SK-N-SH (cell line): ENCODE measurements around the gene GABARAPL2. TPM values are rescaled to one million over a fixed set of nuclear protein-coding genes. Genes with fewer than 3 reads are reported as not detected.

Source experiments
- CTCF ChIA-PET: fragments of 300-600, 350-600 bp; formaldehyde crosslinking; extraction: SDS; loops from one replicate; lab custom pipeline; 2021; lab: Yijun Ruan, JAX
- POLR2A ChIA-PET: fragments of 350-600 bp; sonication (Branson Sonifier 250); formaldehyde crosslinking; extraction: SDS; loops from one replicate; lab custom pipeline; 2020; ENCODE audit warnings: antibody characterized with exemption, inconsistent platforms; lab: Yijun Ruan, JAX
- DNase-seq: peaks from one replicate; pipeline ENCODE4 v3.0.0; 2012
- H2AFZ ChIP-seq: fragments of 200-600 bp; sonication (generic); 2 replicates; pipeline ENCODE4 v1.8.1; 2016; ENCODE audit warnings: antibody characterized with exemption, mild to moderate bottlenecking, low read depth
- H3F3A ChIP-seq: fragments of 200-600 bp; sonication (generic); replicated peaks from 2 replicates; pipeline ENCODE3; 2016; ENCODE audit warnings: antibody characterized with exemption, mild to moderate bottlenecking; ENCODE audit not compliant: insufficient read depth
- H3K27ac ChIP-seq, 2 experiments: fragments of 200-500 bp in 1 of 2; fragments of 200-600 bp in 1 of 2; sonication (Bioruptor generic) in 1 of 2; sonication (generic), shearing (Covaris generic) in 1 of 2; 2 replicates each; pipeline versions ENCODE4 v1.5.1 to v1.6.1; 2014 to 2016; ENCODE audit warnings: low read depth in 2 of 2, inconsistent platforms in 1 of 2, low read length in 1 of 2, mild to moderate bottlenecking in 1 of 2, mixed read lengths in 1 of 2
- H3K27me3 ChIP-seq: fragments of 200-600 bp; sonication (generic), shearing (Covaris generic); 2 replicates; pipeline ENCODE4 v1.6.1; 2016; ENCODE audit warnings: mixed run types; ENCODE audit not compliant: insufficient read depth
- H3K36me3 ChIP-seq, 2 experiments: fragments of 200-500 bp in 1 of 2; fragments of 200-600 bp in 1 of 2; sonication (Bioruptor generic) in 1 of 2; sonication (generic) in 1 of 2; replicated peaks in 1 of 2; 2 replicates each; pipeline versions ENCODE3 to v1.5.1; 2014 to 2016; ENCODE audit warnings: low read length in 1 of 2, mild to moderate bottlenecking in 1 of 2; ENCODE audit not compliant: insufficient read depth in 2 of 2, control insufficient read depth in 1 of 2
- H3K4me1 ChIP-seq, 2 experiments: fragments of 200-500 bp in 1 of 2; fragments of 200-600 bp in 1 of 2; sonication (Bioruptor generic) in 1 of 2; sonication (generic), shearing (Covaris generic) in 1 of 2; 2 replicates each; pipeline versions ENCODE4 v1.5.1 to v1.6.1; 2014 to 2016; ENCODE audit warnings: low read depth in 1 of 2, low read length in 1 of 2, mixed run types in 1 of 2; ENCODE audit not compliant: insufficient read depth in 2 of 2, control insufficient read depth in 1 of 2
- H3K4me2 ChIP-seq: fragments of 200-600 bp; sonication (generic), shearing (Covaris generic); 2 replicates; pipeline ENCODE4 v1.6.1; 2017; ENCODE audit warnings: mixed run types
- H3K4me3 ChIP-seq, 2 experiments: fragments of 200-500 bp in 1 of 2; fragments of 200-600 bp in 1 of 2; sonication (Bioruptor generic) in 1 of 2; sonication (generic), shearing (Covaris generic) in 1 of 2; 2 replicates each; pipeline versions ENCODE4 v1.5.1 to v1.8.1; 2014 to 2016; ENCODE audit warnings: low read depth in 2 of 2, inconsistent platforms in 1 of 2, low read length in 1 of 2, mild to moderate bottlenecking in 1 of 2, mixed read lengths in 1 of 2, moderate library complexity in 1 of 2
- H3K79me2 ChIP-seq: fragments of 200-600 bp; sonication (generic); 2 replicates; pipeline ENCODE4 v1.8.1; 2017; ENCODE audit warnings: mild to moderate bottlenecking; ENCODE audit not compliant: insufficient read depth
- H3K9ac ChIP-seq: fragments of 200-600 bp; sonication (generic); 2 replicates; pipeline ENCODE4 v1.6.1; 2017; ENCODE audit warnings: mixed run types
- H3K9me2 ChIP-seq: fragments of 200-600 bp; sonication (generic); 2 replicates; pipeline ENCODE4 v1.6.1; 2017; ENCODE audit warnings: mixed run types
- H3K9me3 ChIP-seq: fragments of 200-600 bp; sonication (generic); 2 replicates; pipeline ENCODE4 v1.6.1; 2017; ENCODE audit warnings: mixed run types, mild to moderate bottlenecking, moderate library complexity
- H4K20me1 ChIP-seq: fragments of 200-600 bp; sonication (generic); 2 replicates; pipeline ENCODE4 v1.6.1; 2017; ENCODE audit warnings: mild to moderate bottlenecking, mixed run types; ENCODE audit not compliant: insufficient read depth
- CHD2 ChIP-seq: fragments of 150-350 bp; IDR thresholded peaks from 2 replicates; pipeline ENCODE4 v1.6.1; 2018; ENCODE audit warnings: low read length; ENCODE audit not compliant: partially characterized antibody
- ELF1 ChIP-seq: IDR thresholded peaks from 2 replicates; pipeline ENCODE4 v1.4.0; 2012
- EP300 ChIP-seq, 2 experiments: IDR thresholded peaks; 2 replicates each; pipeline versions ENCODE4 v1.4.0 to v1.6.1; 2012; ENCODE audit warnings: borderline replicate concordance in 1 of 2, low read depth in 1 of 2, low read length in 1 of 2
- EZH2phosphoT487 ChIP-seq: fragments of 200-600 bp; sonication (generic); IDR thresholded peaks from 2 replicates; pipeline ENCODE4 v1.6.1; 2017; ENCODE audit warnings: low read depth, mixed run types, mild to moderate bottlenecking, antibody characterized with exemption, moderate library complexity, borderline replicate concordance
- FOSL2 ChIP-seq: IDR thresholded peaks from 2 replicates; pipeline ENCODE4 v1.4.0; 2012; ENCODE audit warnings: low read depth, mild to moderate bottlenecking, moderate library complexity, borderline replicate concordance
- GABPA ChIP-seq: IDR thresholded peaks from 2 replicates; pipeline ENCODE4 v1.4.0; 2012; ENCODE audit warnings: low read depth, mild to moderate bottlenecking
- GATA2 ChIP-seq: sonication (generic); formaldehyde crosslinking; IDR thresholded peaks from 2 replicates; pipeline ENCODE4 v1.5.0; 2020; ENCODE audit warnings: mild to moderate bottlenecking, missing genetic modification reagents
- MAX ChIP-seq: IDR thresholded peaks from 2 replicates; pipeline ENCODE4 v1.4.0; 2012; ENCODE audit warnings: low read depth
- NFIC ChIP-seq: IDR thresholded peaks from 2 replicates; pipeline ENCODE4 v1.4.0; 2012; ENCODE audit warnings: borderline replicate concordance
- NRF1 ChIP-seq: IDR thresholded peaks from 2 replicates; pipeline ENCODE4 v1.6.1; 2012; ENCODE audit warnings: low read depth, mild to moderate bottlenecking, low read length
- POLR2AphosphoS5 ChIP-seq: IDR thresholded peaks from 2 replicates; pipeline ENCODE4 v1.6.1; 2012; ENCODE audit warnings: low read depth, low read length
- SIN3A ChIP-seq: IDR thresholded peaks from 2 replicates; pipeline ENCODE4 v1.6.1; 2012; ENCODE audit warnings: low read depth, mild to moderate bottlenecking, low read length, moderate library complexity, borderline replicate concordance
- SMC3 ChIP-seq: IDR thresholded peaks from 2 replicates; pipeline ENCODE4 v1.6.1; 2012; ENCODE audit warnings: low read depth, low read length, improper control_type of control experiment
- TAF1 ChIP-seq: IDR thresholded peaks from 2 replicates; pipeline ENCODE4 v1.6.1; 2012; ENCODE audit warnings: low read depth, mild to moderate bottlenecking, low read length, moderate library complexity, borderline replicate concordance
- TCF12 ChIP-seq: IDR thresholded peaks from 2 replicates; pipeline ENCODE4 v1.4.0; 2012
- TEAD4 ChIP-seq: IDR thresholded peaks from 2 replicates; pipeline ENCODE4 v1.4.0; 2012; ENCODE audit warnings: mild to moderate bottlenecking, borderline replicate concordance; ENCODE audit not compliant: insufficient read depth
- USF2 ChIP-seq: fragments of 150-350 bp; IDR thresholded peaks from 2 replicates; pipeline ENCODE4 v1.6.1; 2017; ENCODE audit warnings: antibody characterized with exemption, low read length, low read depth, borderline replicate concordance
- WGBS: methylation state at CpG from one replicate; pipeline ENCODE4 v1.1.6; 2017; ENCODE audit warnings: low lambda C conversion rate; 5-methylcytosine and 5-hydroxymethylcytosine counted together
- polyA plus RNA-seq, 3 experiments: library from polyadenylated mRNA; depleted of rRNA; stranded (reverse); fragments of >200 nt; gene quantifications; 2 replicates each; pipeline ENCODE4 v1.2.3, GENCODE V29; 2012
- TF ChIP-seq, protein P1 (sequence below): fragments of 200-600 bp; sonication (generic); IDR thresholded peaks from 2 replicates; pipeline ENCODE4 v1.6.1; 2017; ENCODE audit warnings: antibody characterized with exemption, mild to moderate bottlenecking, moderate library complexity
- TF ChIP-seq, protein P2 (sequence below): IDR thresholded peaks from 2 replicates; pipeline ENCODE4 v1.4.0; 2012; ENCODE audit warnings: low read depth, borderline replicate concordance

Gene GABARAPL2
- polyA plus RNA-seq, 1 of the 3 experiments (the other 2 are of a cell fraction): 135 TPM

GRCh38 chr16:75576384-75576811 is 10.2 kb downstream of the GABARAPL2 start:
- peaks cover 8% of the 10 kb centered on the region for H3K79me2 ChIP-seq
- ChIA-PET CTCF (interaction anchor here (0.7 to 1.1 kb wide), 2 partner anchors 45 to 188 kb away, joined by 3 to 4 read pairs; no protein-coding TSS in a partner anchor), POLR2A (interaction anchor here (1.2 kb wide), 1 partner anchor 47 kb away, joined by 3 read pairs; the partner anchor contains the start of gene ADAT1)

GRCh38 chr16:75578212-75578611 is 12.0 kb downstream of the GABARAPL2 start:
- ChIA-PET CTCF (no interaction called here), POLR2A (no interaction called here)
- Histone ChIP-seq H3K9ac (no peak overlapping the region), H3K9me2 (no peaks in the 10 kb centered on the region), H3K27me3 (no peaks in the 10 kb centered on the region), H3K4me2 (no peak overlapping the region), H3K4me1 (no peaks in the 10 kb centered on the region), H3K27ac (no peak overlapping the region), H3F3A (no peaks in the 10 kb centered on the region), H3K9me3 (no peaks in the 10 kb centered on the region), H3K4me3 (no peak overlapping the region), H2AFZ (no peak overlapping the region), H3K79me2 (peaks cover 8% of the 10 kb centered on the region), H4K20me1 (no peaks in the 10 kb centered on the region), H3K36me3 (peaks cover 31 to 59% of the 10 kb centered on the region in 2 experiments)
- WGBS: 94% methylated on average over 7 of the region's 7 CpGs
- TF ChIP-seq FOSL2: no peak
- TF ChIP-seq SMC3: no peak
- no peak for TF ChIP-seq EP300 (IDR thresholded peaks at IDR 0.05; ENCODE audit: borderline replicate concordance in 1 of 2, low read depth in 1 of 2, low read length in 1 of 2)
- TF ChIP-seq MAX: no peak
- no peak for TF ChIP-seq GABPA
- TF ChIP-seq NRF1: no peak
- TF ChIP-seq TAF1: no peak
- TF ChIP-seq, protein P1, sequence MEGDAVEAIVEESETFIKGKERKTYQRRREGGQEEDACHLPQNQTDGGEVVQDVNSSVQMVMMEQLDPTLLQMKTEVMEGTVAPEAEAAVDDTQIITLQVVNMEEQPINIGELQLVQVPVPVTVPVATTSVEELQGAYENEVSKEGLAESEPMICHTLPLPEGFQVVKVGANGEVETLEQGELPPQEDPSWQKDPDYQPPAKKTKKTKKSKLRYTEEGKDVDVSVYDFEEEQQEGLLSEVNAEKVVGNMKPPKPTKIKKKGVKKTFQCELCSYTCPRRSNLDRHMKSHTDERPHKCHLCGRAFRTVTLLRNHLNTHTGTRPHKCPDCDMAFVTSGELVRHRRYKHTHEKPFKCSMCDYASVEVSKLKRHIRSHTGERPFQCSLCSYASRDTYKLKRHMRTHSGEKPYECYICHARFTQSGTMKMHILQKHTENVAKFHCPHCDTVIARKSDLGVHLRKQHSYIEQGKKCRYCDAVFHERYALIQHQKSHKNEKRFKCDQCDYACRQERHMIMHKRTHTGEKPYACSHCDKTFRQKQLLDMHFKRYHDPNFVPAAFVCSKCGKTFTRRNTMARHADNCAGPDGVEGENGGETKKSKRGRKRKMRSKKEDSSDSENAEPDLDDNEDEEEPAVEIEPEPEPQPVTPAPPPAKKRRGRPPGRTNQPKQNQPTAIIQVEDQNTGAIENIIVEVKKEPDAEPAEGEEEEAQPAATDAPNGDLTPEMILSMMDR: no peak
- TF ChIP-seq, protein P2, sequence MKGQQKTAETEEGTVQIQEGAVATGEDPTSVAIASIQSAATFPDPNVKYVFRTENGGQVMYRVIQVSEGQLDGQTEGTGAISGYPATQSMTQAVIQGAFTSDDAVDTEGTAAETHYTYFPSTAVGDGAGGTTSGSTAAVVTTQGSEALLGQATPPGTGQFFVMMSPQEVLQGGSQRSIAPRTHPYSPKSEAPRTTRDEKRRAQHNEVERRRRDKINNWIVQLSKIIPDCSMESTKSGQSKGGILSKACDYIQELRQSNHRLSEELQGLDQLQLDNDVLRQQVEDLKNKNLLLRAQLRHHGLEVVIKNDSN: no peak
- no peak for TF ChIP-seq CHD2
- TF ChIP-seq POLR2AphosphoS5: no peak
- TF ChIP-seq TCF12: no peak
- no peak for DNase-seq

More at GRCh38 chr16:75576384-75576811, 10.2 kb downstream of the GABARAPL2 start:
- H3K4me2 ChIP-seq: no peak overlapping the region
- no peaks in the 10 kb centered on the region for H4K20me1 ChIP-seq
- whole genome bisulfite sequencing: 80% methylated on average over 3 of the region's 3 CpGs
- H3K27me3 ChIP-seq: no peaks in the 10 kb centered on the region
- no peak for DNase-seq
- TF ChIP-seq NRF1: no peak
- no peak for TF ChIP-seq EZH2phosphoT487
- TF ChIP-seq TEAD4: no peak
- no peak for TF ChIP-seq MAX
- no peak for TF ChIP-seq USF2
- TF ChIP-seq NFIC: no peak
- TF ChIP-seq ELF1: no peak
- TF ChIP-seq CHD2: no peak
- no peak for TF ChIP-seq GATA2 (CRISPR knock-in tag)
- TF ChIP-seq SIN3A: no peak
- no peak overlapping the region for H3K4me3 ChIP-seq
- peaks cover 36 to 72% of the 10 kb centered on the region in 2 experiments for H3K36me3 ChIP-seq
- no peaks in the 10 kb centered on the region for H3K9me3 ChIP-seq
- H3K27ac ChIP-seq: no peak overlapping the region; a peak in 1 of 4 replicates
- peaks cover 0 to 2% of the 10 kb centered on the region in 2 experiments; a peak in 1 of 4 replicates for H3K4me1 ChIP-seq
- H3K9me2 ChIP-seq: no peaks in the 10 kb centered on the region
- no peaks in the 10 kb centered on the region for H3F3A ChIP-seq
- H2AFZ ChIP-seq: no peak overlapping the region
- H3K9ac ChIP-seq: no peak overlapping the region
